Left ventricle myocardium inferior (tissue), 1 donor: ENCODE measurements around the gene SRPK2. TPM values are rescaled to one million over a fixed set of nuclear protein-coding genes. Genes with fewer than 3 reads are reported as not detected.

ENCODE experiments used
- DNase-seq: peaks from one replicate; pipeline ENCODE4 v3.0.0-alpha.2; 2020
- H3K27ac ChIP-seq: fragments of 200-600 bp; replicated peaks from 2 replicates; pipeline ENCODE4 v1.8.0; 2021
- H3K27me3 ChIP-seq: fragments of 200-600 bp; 2 replicates; pipeline ENCODE4 v1.8.0; 2021; ENCODE audit warnings: low read depth
- H3K36me3 ChIP-seq: fragments of 200-600 bp; 2 replicates; pipeline ENCODE4 v1.8.0; 2021
- H3K4me1 ChIP-seq: fragments of 200-600 bp; 2 replicates; pipeline ENCODE4 v1.8.0; 2021
- H3K4me3 ChIP-seq: fragments of 200-600 bp; 2 replicates; pipeline ENCODE4 v1.8.0; 2021; ENCODE audit warnings: mild to moderate bottlenecking, moderate library complexity
- H3K9me3 ChIP-seq: fragments of 200-600 bp; replicated peaks from 2 replicates; pipeline ENCODE4 v1.8.0; 2021
- CTCF ChIP-seq: fragments of 200-600 bp; IDR thresholded peaks from 2 replicates; pipeline ENCODE4 v1.8.0; 2021; ENCODE audit warnings: antibody characterized with exemption, mild to moderate bottlenecking, borderline replicate concordance
- intact Hi-C: fragments of 100-400 bp; cut with micrococcal nuclease; formaldehyde crosslinking; loops from one replicate; pipeline ENCODE4 v1.11.0; 2022
- total RNA-seq: library from RNA; stranded (reverse); fragmentation: NEBNext Ultra II Directional; extraction: Animal tissue kit (Norgen Biotek cat#: 25700); gene quantifications from one replicate; pipeline ENCODE4 v1.2.1, GENCODE V29; 2021
- donor health status: DM: no; HTN: yes; CAD: no; lungs with severe emphysema.

SRPK2 gene
- total RNA-seq, 1 donor from 2014 or later: 34.3 TPM

GRCh38 chr7:105402221-105403095 lies 13.7 kb upstream of the SRPK2 start:
- Histone ChIP-seq H3K27ac (no peak overlapping the region), H3K27me3 (no peaks in the 10 kb centered on the region), H3K4me3 (no peak overlapping the region), H3K4me1 (no peaks in the 10 kb centered on the region), H3K9me3 (no peaks in the 10 kb centered on the region), H3K36me3 (no peaks in the 10 kb centered on the region)
- no peak for TF ChIP-seq CTCF
- intact Hi-C loops: no loop called here
- no peak for DNase-seq

GRCh38 chr7:105399043-105399725 lies 10.5 kb upstream of the SRPK2 start:
- TF ChIP-seq CTCF: no peak
- Histone ChIP-seq H3K27me3 (no peaks in the 10 kb centered on the region), H3K9me3 (no peaks in the 10 kb centered on the region), H3K4me1 (no peaks in the 10 kb centered on the region), H3K4me3 (no peak overlapping the region), H3K36me3 (no peaks in the 10 kb centered on the region), H3K27ac (no peak overlapping the region)
- DNase-seq: no peak
- intact Hi-C loops: no loop called here

GRCh38 chr7:105396566-105396965 lies 7.8 kb upstream of the SRPK2 start:
- DNase-seq: no peak
- Histone ChIP-seq H3K4me3 (no peak overlapping the region), H3K27ac (no peak overlapping the region), H3K4me1 (no peaks in the 10 kb centered on the region), H3K9me3 (no peaks in the 10 kb centered on the region), H3K36me3 (no peaks in the 10 kb centered on the region), H3K27me3 (no peaks in the 10 kb centered on the region)
- TF ChIP-seq CTCF: no peak
- intact Hi-C loops: no loop called here

GRCh38 chr7:105391429-105391828 lies 2.7 kb upstream of the SRPK2 start:
- Histone ChIP-seq H3K27ac (no peak overlapping the region), H3K27me3 (no peaks in the 10 kb centered on the region), H3K4me1 (peaks cover 20% of the 10 kb centered on the region), H3K36me3 (no peaks in the 10 kb centered on the region), H3K4me3 (no peak overlapping the region), H3K9me3 (no peaks in the 10 kb centered on the region)
- DNase-seq: no peak
- no peak for TF ChIP-seq CTCF
- intact Hi-C loops: no loop called here

- Histone ChIP-seq H3K4me3 (no peak overlapping the region), H3K36me3 (no peaks in the 10 kb centered on the region), H3K9me3 (no peaks in the 10 kb centered on the region), H3K27me3 (no peaks in the 10 kb centered on the region), H3K27ac (no peak overlapping the region), H3K4me1 (peaks cover 21% of the 10 kb centered on the region)
- no peak for DNase-seq
- TF ChIP-seq CTCF: no peak
- intact Hi-C loops: no loop called here
These were observed 1.2 kb upstream of the SRPK2 start for GRCh38 chr7:105389889-105390288.
